Stomach (tissue), 4 donors: ENCODE measurements around the gene NRG2.

Experiments used
- EP300 ChIP-seq: sonication (generic); formaldehyde crosslinking; IDR thresholded peaks from one replicate; pipeline ENCODE4 v1.6.1; 2017; ENCODE audit warnings: antibody characterized with exemption
- POLR2A ChIP-seq, 4 donors: fragments of 450-650 bp; IDR thresholded peaks; one replicate each; pipeline ENCODE4 v1.6.1; 2016; ENCODE audit warnings: antibody characterized with exemption in 4 of 4, control low read depth in 2 of 4, mild to moderate bottlenecking in 1 of 4, moderate library complexity in 1 of 4

GRCh38 chr5:139901251-139901575 is 141.9 kb downstream of the NRG2 start:
- no peak for TF ChIP-seq EP300
- TF ChIP-seq POLR2A (IDR thresholded peaks at IDR 0.05), result no peak
